Stimulated activated CD4-positive, alpha-beta T cell treated with anti-CD3 and anti-CD28 coated beads, Interleukin-4, amount 100 ng/mL, for 24 hours (primary cell): ENCODE results near the gene HEATR3.

Experiments
- DNase-seq: peaks from one replicate; pipeline ENCODE4 v3.0.0-alpha.2; 2020

The HEATR3 gene

GRCh38 chr16:50059111-50059510, 6.7 kb upstream of the HEATR3 start:
- DNase-seq = no peak

- no peak for DNase-seq
Observed at GRCh38 chr16:50059669-50060068, 6.1 kb upstream of the HEATR3 start.

DNA sequence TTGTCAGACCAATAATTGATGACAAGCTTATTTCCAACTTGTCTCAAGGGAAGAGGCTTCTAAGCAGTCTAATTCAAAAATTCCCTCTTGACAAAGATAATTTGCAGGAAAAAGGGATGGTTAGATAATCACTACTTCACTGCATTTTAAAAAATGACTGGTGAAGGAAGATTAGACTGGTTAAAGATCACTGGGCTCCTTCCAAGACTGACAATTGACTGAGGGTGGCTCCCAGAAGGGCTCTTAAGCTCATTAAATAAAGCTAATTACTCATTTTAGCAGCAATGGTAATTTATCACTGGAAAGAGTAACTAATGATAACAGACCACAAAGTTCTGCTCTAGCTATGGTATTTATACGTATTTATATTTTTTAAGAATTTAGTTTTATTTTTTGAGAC, 4.4 kb upstream of the HEATR3 start:
- no peak for DNase-seq

DNA sequence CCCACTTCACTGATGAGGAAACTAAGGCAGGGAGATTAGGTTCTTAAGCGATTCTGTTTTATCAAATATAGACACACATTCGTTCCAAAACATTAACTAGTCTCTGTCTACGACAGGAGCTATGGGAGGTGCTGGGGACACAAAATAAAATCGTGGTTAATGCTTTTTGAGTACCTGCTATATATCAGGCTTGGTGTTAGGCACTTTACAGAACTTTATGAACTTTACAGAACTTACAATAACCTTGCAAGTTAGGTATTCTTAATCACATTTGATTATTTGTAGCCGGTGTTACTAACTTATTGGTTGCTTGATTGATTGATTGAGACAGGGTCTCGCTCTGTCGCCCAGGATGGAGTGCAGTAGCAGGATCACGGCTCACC, 538 bp upstream of the HEATR3 start:
- no peak for DNase-seq

GRCh38 chr16:50066482-50067289, 916 bp downstream of the HEATR3 start:
- DNase-seq = no peak

DNA sequence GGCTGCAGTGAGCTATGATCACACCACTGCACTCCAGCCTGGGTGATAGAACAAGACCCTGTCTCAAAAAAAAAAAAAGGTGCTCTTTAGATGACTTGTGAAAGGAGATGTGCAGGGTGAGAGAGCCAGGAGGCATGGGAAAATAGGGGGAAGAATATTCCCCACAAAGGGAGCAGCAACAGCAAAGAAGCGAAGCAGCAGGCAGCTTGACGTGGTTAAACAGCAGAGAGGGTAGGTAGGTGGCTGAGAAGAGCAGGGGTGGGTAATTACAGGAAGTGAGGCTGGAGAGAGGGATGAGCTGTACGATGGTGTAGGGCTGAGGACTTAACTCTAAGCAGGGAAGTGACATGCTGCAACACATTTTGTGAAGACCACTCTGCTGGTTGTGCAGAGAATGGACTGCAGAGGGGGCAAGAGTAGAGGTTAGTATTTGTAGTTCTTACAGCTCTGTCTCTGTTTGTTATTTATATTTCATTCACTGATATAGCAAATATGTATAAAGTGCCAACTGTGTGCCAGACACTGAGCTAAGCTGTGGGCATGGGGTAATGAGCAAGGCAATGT, 1.6 kb downstream of the HEATR3 start:
- DNase-seq = peak; percentile 14

DNA sequence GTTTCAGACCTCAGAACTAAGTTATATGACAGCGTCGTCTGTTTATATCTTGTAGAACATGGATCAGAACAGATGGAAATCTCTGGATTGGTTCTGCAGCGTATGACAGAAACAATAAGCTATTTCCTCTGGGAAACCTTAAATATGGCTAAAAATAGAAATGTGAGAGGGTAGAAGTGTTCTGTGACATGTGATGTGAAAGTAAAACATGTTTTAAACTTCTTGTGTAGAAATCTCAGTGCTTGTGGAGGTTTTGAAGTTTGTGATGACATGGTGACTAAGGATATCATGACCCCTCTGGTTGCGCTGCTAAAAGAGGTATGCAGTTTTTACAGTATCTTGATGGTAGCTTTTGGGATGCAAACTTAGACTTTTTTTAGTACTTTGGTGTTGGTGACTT, 2.8 kb downstream of the HEATR3 start:
- no peak for DNase-seq

GRCh38 chr16:50069060-50069459, 3.3 kb downstream of the HEATR3 start:
- no peak for DNase-seq

DNA sequence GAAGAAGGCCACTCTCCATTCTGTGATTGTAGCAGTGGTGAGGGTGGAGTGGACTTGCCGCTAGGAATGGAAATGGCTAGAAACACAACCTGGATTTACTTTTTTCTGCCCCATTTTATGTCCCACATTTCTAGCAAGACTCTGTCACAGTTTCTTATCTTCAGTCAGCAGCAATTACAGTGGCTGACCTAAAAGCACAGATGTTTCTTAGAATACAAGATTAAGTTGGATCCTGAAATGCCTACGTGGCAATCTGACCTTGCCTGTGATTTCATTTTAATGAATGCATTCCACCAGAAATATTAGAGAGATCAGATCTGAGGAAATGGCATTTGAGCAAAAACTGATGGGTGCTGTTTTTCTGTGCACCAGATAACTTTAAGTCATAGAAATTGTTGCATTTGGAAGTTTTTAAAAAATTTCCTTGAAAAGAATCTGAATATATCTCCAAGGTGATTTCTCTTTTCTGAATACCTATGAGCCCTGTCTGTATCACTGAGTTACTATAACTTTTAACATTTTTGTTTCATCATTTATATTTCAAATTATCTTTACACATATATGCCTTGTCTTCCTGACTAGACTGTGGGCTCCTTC, 5.4 kb downstream of the HEATR3 start:
- no peak for DNase-seq

GRCh38 chr16:50072730-50073129, 7.0 kb downstream of the HEATR3 start:
- DNase-seq = no peak

GRCh38 chr16:50079397-50080140, 13.8 kb downstream of the HEATR3 start:
- DNase-seq = no peak

GRCh38 chr16:50081428-50082018, 15.8 kb downstream of the HEATR3 start:
- DNase-seq = no peak

GRCh38 chr16:50083996-50084395, 18.2 kb downstream of the HEATR3 start:
- DNase-seq = no peak

DNA sequence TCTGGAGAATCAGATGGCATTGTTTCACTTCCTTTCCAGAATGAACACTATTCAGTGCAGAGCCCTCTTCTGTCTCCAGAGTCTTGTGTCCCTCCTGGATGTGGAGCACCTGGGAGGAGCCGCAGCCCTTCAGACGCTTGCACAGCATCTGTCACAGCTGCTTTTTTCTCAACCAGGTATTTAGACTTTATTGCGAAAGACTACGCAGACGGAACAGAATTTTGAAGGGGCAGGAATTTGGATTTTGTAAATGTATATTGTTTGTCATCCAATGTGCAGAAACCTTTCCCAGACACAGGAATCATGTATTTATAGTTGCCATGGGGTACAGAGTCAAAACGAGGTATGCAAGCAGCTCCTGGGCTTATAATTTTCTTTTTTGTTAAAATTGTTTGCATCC, 20.4 kb downstream of the HEATR3 start:
- no peak for DNase-seq

DNA sequence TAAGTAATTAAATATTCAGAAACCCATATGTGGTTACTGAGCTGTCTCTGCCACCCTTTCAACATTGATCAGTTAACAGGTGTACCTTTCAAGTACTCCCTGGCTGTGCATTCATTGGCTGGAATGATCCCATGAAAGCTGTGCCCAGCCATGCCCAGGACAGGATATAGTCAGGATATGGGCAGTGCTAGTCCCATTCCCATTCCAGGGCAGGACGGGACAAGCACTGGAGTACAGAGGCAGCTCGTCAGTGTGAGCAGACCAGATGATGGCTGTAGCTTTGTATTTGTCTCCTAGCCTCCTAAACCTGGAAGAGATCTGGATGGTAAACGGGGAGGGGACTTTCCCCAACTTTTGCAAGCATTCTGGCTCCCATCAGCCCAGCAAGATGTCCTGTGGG, 22.5 kb downstream of the HEATR3 start:
- DNase-seq = no peak

- no peak for DNase-seq
Observed at GRCh38 chr16:50092891-50093290, 27.1 kb downstream of the HEATR3 start.

DNA sequence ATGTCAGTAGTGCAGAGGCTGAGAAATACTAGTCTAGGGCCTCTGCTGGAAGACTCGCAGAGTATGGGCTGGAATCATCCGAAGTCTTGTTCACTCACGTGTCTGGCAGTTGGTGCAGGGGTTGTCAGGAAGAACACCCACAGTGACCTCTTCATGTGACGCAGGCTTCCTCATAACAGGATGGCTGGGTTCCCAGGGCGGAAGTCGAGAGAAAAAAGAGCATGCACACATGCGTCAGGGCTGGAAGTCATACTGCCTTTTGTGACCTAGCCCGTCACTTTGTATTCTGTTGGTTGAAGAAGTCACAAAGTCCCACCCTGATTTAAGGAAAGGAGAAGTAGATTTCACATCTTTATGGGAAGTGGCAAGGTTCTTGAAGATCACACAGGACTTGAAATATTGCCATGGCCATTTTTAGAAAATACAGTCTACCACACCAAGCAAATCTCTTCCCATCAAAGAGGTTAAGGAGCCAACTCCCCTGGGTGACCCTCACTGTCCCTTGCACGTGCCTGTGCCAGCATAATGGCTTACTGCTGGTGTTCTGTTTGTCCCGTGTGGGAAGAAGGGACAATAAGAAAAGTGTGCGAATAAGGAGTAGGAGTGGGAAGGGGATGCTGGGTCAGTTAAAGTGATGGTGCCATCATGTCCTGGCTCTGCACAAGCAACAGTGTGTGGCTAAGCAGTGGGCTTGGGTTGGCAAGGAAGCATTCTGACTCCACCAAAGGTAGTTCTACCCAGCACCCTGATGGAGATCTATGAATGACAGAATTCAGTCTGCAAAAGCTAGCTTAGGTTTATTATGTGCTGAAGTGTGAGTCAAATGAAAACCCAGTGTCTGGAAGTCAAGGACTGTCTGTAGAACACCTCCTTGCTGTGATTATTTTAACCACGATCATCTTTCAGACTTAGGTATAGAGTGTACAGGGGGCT, 28.1 kb downstream of the HEATR3 start:
- DNase-seq = peak; percentile 10

DNA sequence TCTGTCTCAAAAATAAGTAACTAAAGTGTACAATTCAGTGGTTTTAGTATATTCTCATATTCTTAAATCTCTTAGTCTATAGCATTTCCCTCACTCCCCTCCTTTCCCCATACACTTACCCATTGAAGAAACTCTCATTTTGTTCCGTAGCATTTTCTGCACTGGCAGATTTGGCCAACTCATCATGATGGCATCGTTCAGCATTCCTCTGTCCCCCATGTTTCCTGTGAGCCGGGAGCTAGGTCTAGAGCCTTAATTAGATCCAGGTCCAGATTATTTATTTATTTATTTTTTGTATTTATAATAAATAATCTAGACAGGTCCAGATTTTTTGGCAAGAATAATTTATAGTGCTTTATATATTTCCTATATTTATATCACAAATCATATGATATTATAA, 31.0 kb downstream of the HEATR3 start:
- no peak for DNase-seq

DNA sequence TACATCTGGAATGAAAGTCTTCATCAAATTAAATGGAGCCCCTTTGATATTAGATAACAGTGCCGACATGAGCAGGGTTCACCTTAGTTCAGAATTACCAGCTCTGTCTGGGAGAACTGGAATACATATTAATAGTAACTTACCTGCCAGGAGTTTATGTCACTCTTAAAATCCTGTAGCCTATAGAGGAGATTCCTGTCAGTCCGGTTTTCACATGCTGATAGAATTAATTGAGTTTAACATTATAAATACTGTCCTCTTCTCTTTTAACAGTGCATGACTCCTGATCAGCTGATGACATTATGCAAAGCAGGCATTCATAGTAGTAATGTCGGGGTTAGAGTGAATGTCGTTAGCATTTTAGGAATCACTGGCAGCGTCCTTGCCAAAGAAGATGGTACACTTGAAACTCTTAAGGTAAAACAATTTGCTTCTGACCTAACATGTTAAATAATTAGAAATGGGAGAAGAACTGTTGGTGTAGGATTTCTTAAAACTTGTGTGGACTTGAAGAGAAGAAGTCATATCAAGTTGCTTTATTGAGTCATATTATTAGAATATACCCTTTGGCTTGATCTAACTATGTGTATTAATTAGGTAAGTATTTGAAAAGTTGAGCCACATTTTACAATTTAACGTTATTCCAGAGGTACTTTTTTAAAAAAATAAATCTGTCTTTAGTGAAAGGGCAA, 34.3 kb downstream of the HEATR3 start:
- no peak for DNase-seq

- DNase-seq = no peak
Observed at GRCh38 chr16:50102051-50102746, 36.4 kb downstream of the HEATR3 start.

GRCh38 chr16:50103764-50104163, 38.0 kb downstream of the HEATR3 start:
- no peak for DNase-seq
